IPS DF 19.7 (cell line): ENCODE measurements around the gene IGSF22.

Source experiments
- DNase-seq: peaks from one replicate; pipeline ENCODE4 v3.0.0-alpha.2; 2013; ENCODE audit warnings: low read depth, low spot score

The IGSF22 gene

GRCh38 chr11:18743900-18744514 lies 18.0 kb upstream of the IGSF22 start:
- DNase-seq: no peak

- no peak for DNase-seq
Observed at GRCh38 chr11:18743365-18743764, 17.4 kb upstream of the IGSF22 start.

- no peak for DNase-seq
Observed at GRCh38 chr11:18741783-18742182, 15.8 kb upstream of the IGSF22 start.

- DNase-seq: no peak
Observed at GRCh38 chr11:18739685-18740084, 13.7 kb upstream of the IGSF22 start.

- DNase-seq: no peak
Observed at GRCh38 chr11:18737642-18738041, 11.7 kb upstream of the IGSF22 start.

- no peak for DNase-seq
Observed at GRCh38 chr11:18736590-18737148, 10.7 kb upstream of the IGSF22 start.

- DNase-seq: no peak
Observed at GRCh38 chr11:18733202-18733601, 7.2 kb upstream of the IGSF22 start.

GRCh38 chr11:18731949-18732821 lies 6.2 kb upstream of the IGSF22 start:
- DNase-seq: no peak

GRCh38 chr11:18731441-18731840 lies 5.5 kb upstream of the IGSF22 start:
- DNase-seq: no peak

- DNase-seq: no peak
Observed at GRCh38 chr11:18730020-18730419, 4.0 kb upstream of the IGSF22 start.

GRCh38 chr11:18729426-18729825 lies 3.4 kb upstream of the IGSF22 start:
- DNase-seq: no peak

- DNase-seq: no peak
Observed at GRCh38 chr11:18728658-18729057, 2.7 kb upstream of the IGSF22 start.

GRCh38 chr11:18727479-18728236 lies 1.7 kb upstream of the IGSF22 start:
- no peak for DNase-seq

- DNase-seq: no peak
Observed at GRCh38 chr11:18723991-18724390, 2.0 kb downstream of the IGSF22 start.

- DNase-seq: no peak
Observed at GRCh38 chr11:18722293-18722637, 3.7 kb downstream of the IGSF22 start.

- no peak for DNase-seq
Observed at GRCh38 chr11:18721561-18722292, 4.3 kb downstream of the IGSF22 start.

- DNase-seq: no peak
Observed at GRCh38 chr11:18720808-18721560, 5.0 kb downstream of the IGSF22 start.

- no peak for DNase-seq
Observed at GRCh38 chr11:18720091-18720807, 5.7 kb downstream of the IGSF22 start.

GRCh38 chr11:18715476-18715875 lies 10.5 kb downstream of the IGSF22 start:
- DNase-seq: no peak

GRCh38 chr11:18714443-18714780 lies 11.6 kb downstream of the IGSF22 start:
- no peak for DNase-seq
